GM04503 (cell line): ENCODE results near the gene HDAC4.
"Not testable (repeated sequence)": the region's sequence is repeated elsewhere in the genome, so short reads cannot be mapped to it uniquely, and the experiment has no call there.

Experiments used
- DNase-seq: peaks from one replicate; pipeline ENCODE4 v3.0.0-alpha.2; 2012; ENCODE audit warnings: low read depth

Gene HDAC4

GRCh38 chr2:239184968-239185903, 215.6 kb downstream of the HDAC4 start:
- DNase-seq = no peak

GRCh38 chr2:239184179-239184578, 216.6 kb downstream of the HDAC4 start:
- no peak for DNase-seq

GRCh38 chr2:239182981-239183791, 217.6 kb downstream of the HDAC4 start:
- DNase-seq = no peak

- DNase-seq = no peak
Observed at GRCh38 chr2:239181903-239182581, 218.8 kb downstream of the HDAC4 start.

- no peak for DNase-seq
Observed at GRCh38 chr2:239181074-239181902, 219.5 kb downstream of the HDAC4 start.

GRCh38 chr2:239180526-239181073, 220.2 kb downstream of the HDAC4 start:
- DNase-seq = no peak

- DNase-seq = no peak
Observed at GRCh38 chr2:239179851-239180371, 220.9 kb downstream of the HDAC4 start.

GRCh38 chr2:239178954-239179353, 221.9 kb downstream of the HDAC4 start:
- DNase-seq = no peak

- DNase-seq = no peak
Observed at GRCh38 chr2:239178484-239178883, 222.3 kb downstream of the HDAC4 start.

GRCh38 chr2:239177908-239178307, 222.9 kb downstream of the HDAC4 start:
- DNase-seq = no peak

GRCh38 chr2:239177325-239177724, 223.5 kb downstream of the HDAC4 start:
- no peak for DNase-seq

GRCh38 chr2:239176138-239176803, 224.5 kb downstream of the HDAC4 start:
- DNase-seq = not testable (repeated sequence)

- DNase-seq = no peak
Observed at GRCh38 chr2:239175181-239175580, 225.6 kb downstream of the HDAC4 start.

GRCh38 chr2:239173301-239173700, 227.5 kb downstream of the HDAC4 start:
- no peak for DNase-seq

- no peak for DNase-seq
Observed at GRCh38 chr2:239171643-239172042, 229.2 kb downstream of the HDAC4 start.

- no peak for DNase-seq
Observed at GRCh38 chr2:239169311-239170048, 231.3 kb downstream of the HDAC4 start.

- no peak for DNase-seq
Observed at GRCh38 chr2:239168575-239168974, 232.2 kb downstream of the HDAC4 start.

GRCh38 chr2:239167766-239168444, 232.9 kb downstream of the HDAC4 start:
- no peak for DNase-seq
